K562 (cell line): Measurements from ENCODE around the gene DDAH1. TPM values are rescaled to one million over a fixed set of nuclear protein-coding genes. Genes with fewer than 3 reads are reported as not detected.

Experiments used
- ATAC-seq: fragments of 200-7000 bp; cut with Tn5 transposase; 3 replicates; pipeline ENCODE4 v1.9.1; 2020; ENCODE audit warnings: moderate library complexity
- BruUV-seq: library from RNA; stranded (reverse); fragments of 400-500 nt; replicated peaks from 2 replicates; lab custom pipeline; 2021; lab: Mats Ljungman, UMichigan
- CTCF ChIA-PET: fragments of 300-600 bp; formaldehyde crosslinking; extraction: SDS; loops from one replicate; lab custom pipeline; 2021; ENCODE audit warnings: low intra/inter-chr PET ratio; lab: Yijun Ruan, JAX
- POLR2A ChIA-PET: fragments of 300-600, 350-650 bp; sonication (Branson Sonifier 250); formaldehyde crosslinking; extraction: SDS; loops from one replicate; lab custom pipeline; 2021; ENCODE audit warnings: antibody characterized with exemption, inconsistent platforms; lab: Yijun Ruan, JAX
- DNase-seq, 4 experiments: peaks; one replicate each; pipeline versions ENCODE4 v3.0.0 to v3.0.0-alpha.2; 2011 to 2018; ENCODE audit warnings: low spot score in 3 of 4, mixed read lengths in 3 of 4; ENCODE audit errors: extremely low read depth in 1 of 4
- FAIRE-seq: peaks from 2 replicates; lab custom pipeline; 2011; peaks lifted over from hg19 to GRCh38; lab: Jason Lieb, UNC
- H2AFZ ChIP-seq: 2 replicates; pipeline ENCODE4 v1.6.0; 2011; ENCODE audit warnings: low read depth, low read length, control low read depth, inconsistent platforms
- H3K27ac ChIP-seq: fragments of 200-600 bp; 3 replicates; pipeline ENCODE4 v1.8.0; 2011; ENCODE audit warnings: low read depth, mild to moderate bottlenecking, control low read depth, inconsistent platforms, low read length, moderate library complexity, mixed read lengths; ENCODE audit errors: extremely low read depth
- H3K27me3 ChIP-seq, 2 experiments: fragments of 300-600 bp in 1 of 2; 2 replicates in 1 of 2; 3 replicates in 1 of 2; pipeline versions ENCODE4 v1.6.0 to v1.8.0; 2011; ENCODE audit warnings: inconsistent platforms in 2 of 2, low read length in 2 of 2, mild to moderate bottlenecking in 1 of 2, mixed read lengths in 1 of 2, moderate library complexity in 1 of 2; ENCODE audit not compliant: control insufficient read depth in 2 of 2, insufficient read depth in 2 of 2
- H3K36me3 ChIP-seq: fragments of 300-600 bp; 3 replicates; pipeline ENCODE4 v1.8.0; 2011; ENCODE audit warnings: mild to moderate bottlenecking, low read length, inconsistent platforms; ENCODE audit not compliant: control insufficient read depth, insufficient read depth
- H3K4me1 ChIP-seq, 2 experiments: fragments of 200-600 bp in 1 of 2; replicated peaks in 1 of 2; 2 replicates in 1 of 2; 3 replicates in 1 of 2; pipeline versions ENCODE4 v1.5.1 to v1.8.0; 2011; ENCODE audit warnings: inconsistent platforms in 2 of 2, low read length in 2 of 2, mild to moderate bottlenecking in 1 of 2, mixed read lengths in 1 of 2, moderate library complexity in 1 of 2; ENCODE audit not compliant: control insufficient read depth in 2 of 2, insufficient read depth in 2 of 2
- H3K4me2 ChIP-seq: 2 replicates; pipeline ENCODE4 v1.6.1; 2011; ENCODE audit warnings: low read length, control low read depth, inconsistent platforms, mixed read lengths; ENCODE audit not compliant: insufficient read depth
- H3K4me3 ChIP-seq: fragments of 200-600 bp; sonication (generic), shearing (Covaris generic); 2 replicates; pipeline ENCODE4 v1.5.1; 2016; ENCODE audit warnings: control low read depth, inconsistent platforms
- H3K79me2 ChIP-seq: fragments of 200-600 bp; 3 replicates; pipeline ENCODE4 v1.8.0; 2011; ENCODE audit warnings: low read length, inconsistent platforms; ENCODE audit not compliant: control insufficient read depth, insufficient read depth
- H3K9ac ChIP-seq, 2 experiments: 2 replicates each; pipeline versions ENCODE4 v1.6.0 to v1.6.1; 2011; ENCODE audit warnings: low read depth in 2 of 2, low read length in 2 of 2, control low read depth in 1 of 2, inconsistent platforms in 1 of 2, mild to moderate bottlenecking in 1 of 2, mixed read lengths in 1 of 2; ENCODE audit not compliant: insufficient read depth in 1 of 2
- H3K9me1 ChIP-seq: one replicate; pipeline ENCODE4 v1.6.0; 2011; ENCODE audit warnings: inconsistent platforms, mild to moderate bottlenecking, low read length, moderate library complexity; ENCODE audit not compliant: control insufficient read depth, insufficient read depth
- H3K9me3 ChIP-seq: replicated peaks from 2 replicates; pipeline ENCODE4 v1.5.1; 2011; ENCODE audit warnings: low read depth, low read length, inconsistent platforms; ENCODE audit not compliant: control insufficient read depth, insufficient read depth
- H4K20me1 ChIP-seq: replicated peaks from 2 replicates; pipeline ENCODE4 v1.6.1; 2011; ENCODE audit warnings: low read length, inconsistent platforms, mixed read lengths; ENCODE audit not compliant: control insufficient read depth, insufficient read depth
- BCOR ChIP-seq: fragments of 450-650 bp; IDR thresholded peaks from 2 replicates; pipeline ENCODE4 v1.6.1; 2016
- CBX1 ChIP-seq: sonication (generic); IDR thresholded peaks from 2 replicates; pipeline ENCODE4 v1.6.1; 2016; ENCODE audit warnings: antibody characterized with exemption, low read depth, mild to moderate bottlenecking
- HIVEP1 ChIP-seq: fragments of 250-450 bp; sonication (Bioruptor Pico); IDR thresholded peaks from 2 replicates; pipeline ENCODE4 v1.4.0; 2020; ENCODE audit warnings: mild to moderate bottlenecking
- KDM5B ChIP-seq: fragments of 200-600 bp; sonication (generic); IDR thresholded peaks from 2 replicates; pipeline ENCODE4 v1.6.1; 2012; ENCODE audit warnings: low read depth, mild to moderate bottlenecking, moderate library complexity, low read length, control low read depth, inconsistent platforms; ENCODE audit not compliant: insufficient replicate concordance
- MTA3 ChIP-seq: fragments of 450-650 bp; formaldehyde crosslinking; IDR thresholded peaks from 2 replicates; pipeline ENCODE4 v1.6.1; 2017; ENCODE audit warnings: mild to moderate bottlenecking, borderline replicate concordance
- MYC ChIP-seq, 2 experiments: fragments of 250-450 bp in 1 of 2; sonication (Bioruptor Pico) in 1 of 2; IDR thresholded peaks; 2 replicates each; pipeline versions ENCODE4 v1.5.1 to v1.6.1; 2012 to 2021; ENCODE audit warnings: low read depth in 2 of 2, borderline replicate concordance in 1 of 2, improper control_type of control experiment in 1 of 2, low read length in 1 of 2, mild to moderate bottlenecking in 1 of 2, moderate library complexity in 1 of 2
- NEUROD1 ChIP-seq: fragments of 150-350 bp; IDR thresholded peaks from 2 replicates; pipeline ENCODE4 v1.6.1; 2014; ENCODE audit warnings: borderline replicate concordance, low read length, low read depth; ENCODE audit not compliant: partially characterized antibody
- NFE2 ChIP-seq: IDR thresholded peaks from 2 replicates; pipeline ENCODE4 v1.6.1; 2014; ENCODE audit warnings: antibody characterized with exemption, low read depth
- NFRKB ChIP-seq: fragments of 450-650 bp; IDR thresholded peaks from 2 replicates; pipeline ENCODE4 v1.6.1; 2016; ENCODE audit warnings: low read depth
- REST ChIP-seq, 2 experiments: fragments of 450-650 bp; formaldehyde crosslinking in 1 of 2; IDR thresholded peaks; 2 replicates each; pipeline versions ENCODE4 v1.4.0 to v1.6.1; 2014 to 2020; ENCODE audit warnings: mild to moderate bottlenecking in 2 of 2, borderline replicate concordance in 1 of 2, low read depth in 1 of 2
- SMC3 ChIP-seq: conservative IDR thresholded peaks from 2 replicates; pipeline ENCODE4 v1.6.1; 2011; ENCODE audit warnings: low read depth, low read length, improper control_type of control experiment; ENCODE audit not compliant: insufficient read depth
- ZFP36 ChIP-seq: fragments of 150-350 bp; IDR thresholded peaks from 2 replicates; pipeline ENCODE4 v1.6.1; 2018; ENCODE audit warnings: low read length, low read depth; ENCODE audit not compliant: partially characterized antibody
- ZNF133 ChIP-seq: fragments of 250-450 bp; sonication (Bioruptor Pico); IDR thresholded peaks from 2 replicates; pipeline ENCODE4 v1.4.0; 2020; ENCODE audit warnings: mild to moderate bottlenecking
- ZNF354B ChIP-seq: fragments of 250-450 bp; sonication (Bioruptor Pico); IDR thresholded peaks from 2 replicates; pipeline ENCODE4 v1.4.0; 2020
- ZNF778 ChIP-seq: fragments of 450-650 bp; formaldehyde crosslinking; IDR thresholded peaks from 2 replicates; pipeline ENCODE4 v1.4.0; 2020; ENCODE audit warnings: mild to moderate bottlenecking, moderate library complexity
- WGBS: fragments of 100-300 bp; shearing (Covaris generic); methylation state at CpG from one replicate; pipeline ENCODE4 v1.1.6; 2016; ENCODE audit warnings: low coverage, mixed read lengths; ENCODE audit not compliant: insufficient coverage; ENCODE audit errors: missing lambda C conversion rate; 5-methylcytosine and 5-hydroxymethylcytosine counted together
- in situ Hi-C: fragments of 300-500 bp; cut with MboI; formaldehyde crosslinking; loops from 4 replicates; pipeline ENCODE4 v1.15.0; 2018; ENCODE audit warnings: inconsistent platforms, mixed read lengths
- intact Hi-C: fragments of 100-400 bp; cut with micrococcal nuclease; formaldehyde crosslinking; loops from 2 replicates; pipeline ENCODE4 v1.14.2; 2022
- polyA plus RNA-seq, 8 experiments: library from polyadenylated mRNA; depleted of rRNA in 4 of 8; stranded (reverse) in 5 of 8; unstranded in 3 of 8; fragments of >200 nt; fragmentation: Nextera tagmentation in 2 of 8; fragmentation: Illumina TruSeq in 1 of 8; extraction: Ambion mirVana in 2 of 8; extraction: Trizol in 1 of 8; gene quantifications; 2 replicates each; pipeline versions ENCODE4 v1.2.1 to v1.2.3, GENCODE V29; 2011 to 2014; ENCODE audit warnings: inconsistent platforms in 1 of 8, missing spikeins in 1 of 8
- total RNA-seq, 7 experiments: library from RNA; depleted of rRNA in 6 of 7; stranded (reverse); fragments of >200 nt in 6 of 7; fragmentation: Illumina TruSeq in 2 of 7; extraction: Trizol in 2 of 7; gene quantifications; 2 replicates each; pipeline versions ENCODE4 v1.2.1 to v1.2.3, GENCODE V29; 2011 to 2021; ENCODE audit warnings: low replicate concordance in 1 of 7

Gene DDAH1
- total and polyA plus RNA-seq, 9 of the 15 experiments (the other 6 are each of a cell fraction or from before 2014, with no cell fraction given): 0.04 to 0.24 (median 0.10) TPM

DNA sequence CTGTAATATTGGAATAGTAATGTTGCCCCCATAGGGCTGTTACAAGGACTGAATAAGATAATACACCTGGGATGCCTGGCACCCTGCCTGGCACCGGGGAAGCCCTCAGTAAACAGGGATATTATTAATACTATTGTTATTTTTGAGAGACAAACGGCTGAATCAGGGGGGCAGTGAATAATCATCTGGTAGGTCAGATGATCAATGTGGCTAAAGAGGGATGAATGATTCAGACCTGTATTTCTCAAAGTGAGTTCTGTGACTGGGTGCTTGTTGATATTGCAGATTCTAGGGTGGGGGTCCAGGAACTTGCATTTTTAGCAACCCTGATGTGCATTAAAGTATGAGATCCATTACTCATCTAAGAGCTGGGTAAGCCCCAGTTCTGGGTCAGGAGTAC, 142.3 kb downstream of the DDAH1 start:
- WGBS: 3% methylated on average over 2 of the region's 2 CpGs
- H3K27me3 ChIP-seq: no peaks in the 10 kb centered on the region; a peak in 1 of 5 replicates
- no peak overlapping the region for H3K27ac ChIP-seq
- DNase-seq (no peak), ATAC-seq (no peak), FAIRE-seq (no peak)
- in situ Hi-C loops: no loop called here
- H3K9ac ChIP-seq: no peak overlapping the region
- CTCF ChIA-PET: no interaction called here
- H2AFZ ChIP-seq: no peak overlapping the region
- no peak overlapping the region for H3K4me2 ChIP-seq
- H3K79me2 ChIP-seq: no peaks in the 10 kb centered on the region
- POLR2A ChIA-PET: no interaction called here
- intact Hi-C loops: no loop called here
- no peaks in the 10 kb centered on the region for H4K20me1 ChIP-seq
- H3K9me1 ChIP-seq: no peaks in the 10 kb centered on the region
- H3K36me3 ChIP-seq: no peaks in the 10 kb centered on the region
- no TSS peak for BruUV-seq
- no peaks in the 10 kb centered on the region for H3K9me3 ChIP-seq
- H3K4me3 ChIP-seq: no peak overlapping the region
- H3K4me1 ChIP-seq: no peaks in the 10 kb centered on the region
- TF ChIP-seq ZNF133 (CRISPR knock-in tag): no peak
- TF ChIP-seq ZNF778: no peak
- no peak for TF ChIP-seq ZNF354B (CRISPR knock-in tag)
- no peak for TF ChIP-seq NEUROD1
- TF ChIP-seq CBX1: no peak
- TF ChIP-seq MTA3: no peak
- no peak for TF ChIP-seq HIVEP1
- TF ChIP-seq MYC (IDR thresholded peaks at IDR 0.05; ENCODE audit: low read depth, low read length): no peak
- no peak for TF ChIP-seq MYC (CRISPR knock-in tag; IDR thresholded peaks at IDR 0.05; ENCODE audit: borderline replicate concordance, low read depth)
- no peak for TF ChIP-seq SMC3
- no peak for TF ChIP-seq REST (IDR thresholded peaks at IDR 0.05; ENCODE audit: borderline replicate concordance)
- no peak for TF ChIP-seq REST (CRISPR knock-in tag; IDR thresholded peaks at IDR 0.05; ENCODE audit: low read depth)
- no peak for TF ChIP-seq BCOR
- no peak for TF ChIP-seq KDM5B
- no peak for TF ChIP-seq ZFP36
- TF ChIP-seq NFE2: no peak
- no peak for TF ChIP-seq NFRKB
